Measurements from ENCODE around the gene KLHL6. TPM values are rescaled to one million over a fixed set of nuclear protein-coding genes. Genes with fewer than 3 reads are reported as not detected.

Gene KLHL6
- total and polyA plus RNA-seq, 7 donors, result 0.12 to 1.3 (median 0.42) TPM

DNA sequence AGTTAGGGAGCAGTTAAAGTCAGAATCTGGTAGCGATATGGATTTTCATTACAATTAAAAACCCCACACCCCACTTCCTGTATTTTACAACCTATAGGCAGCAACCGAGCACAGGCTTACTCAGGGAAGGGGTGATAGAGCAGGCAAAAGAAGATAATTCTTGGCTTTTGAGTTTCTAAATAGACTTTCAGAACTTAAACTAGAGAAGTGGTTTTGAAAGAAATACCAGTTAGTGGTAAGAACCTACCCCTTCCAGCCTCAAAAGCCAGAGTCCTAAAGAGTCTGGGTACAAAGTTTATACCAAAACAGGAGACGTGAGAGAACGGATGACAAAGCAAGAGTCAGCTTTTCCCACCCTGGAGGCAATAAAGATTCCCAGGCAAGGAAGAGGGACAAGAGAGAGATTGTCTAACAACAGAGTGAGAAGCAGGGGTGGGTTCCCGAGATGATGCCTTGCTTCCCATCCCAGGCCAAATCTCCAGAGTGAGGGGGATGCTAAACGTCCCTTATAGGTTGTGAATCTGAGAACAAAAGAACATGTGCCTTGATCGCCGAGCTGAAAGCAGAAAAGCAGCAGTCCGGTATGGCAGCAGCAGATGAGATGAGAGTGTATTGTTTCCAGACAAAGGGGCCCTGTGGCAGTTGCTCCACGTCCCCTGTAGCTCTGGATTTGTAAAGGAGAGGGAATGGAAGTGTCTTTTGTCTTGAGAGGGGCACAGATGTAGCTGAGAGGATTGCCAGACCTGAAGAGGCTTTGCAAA is 36.8 kb downstream of the KLHL6 start:
- TF ChIP-seq, protein P1, sequence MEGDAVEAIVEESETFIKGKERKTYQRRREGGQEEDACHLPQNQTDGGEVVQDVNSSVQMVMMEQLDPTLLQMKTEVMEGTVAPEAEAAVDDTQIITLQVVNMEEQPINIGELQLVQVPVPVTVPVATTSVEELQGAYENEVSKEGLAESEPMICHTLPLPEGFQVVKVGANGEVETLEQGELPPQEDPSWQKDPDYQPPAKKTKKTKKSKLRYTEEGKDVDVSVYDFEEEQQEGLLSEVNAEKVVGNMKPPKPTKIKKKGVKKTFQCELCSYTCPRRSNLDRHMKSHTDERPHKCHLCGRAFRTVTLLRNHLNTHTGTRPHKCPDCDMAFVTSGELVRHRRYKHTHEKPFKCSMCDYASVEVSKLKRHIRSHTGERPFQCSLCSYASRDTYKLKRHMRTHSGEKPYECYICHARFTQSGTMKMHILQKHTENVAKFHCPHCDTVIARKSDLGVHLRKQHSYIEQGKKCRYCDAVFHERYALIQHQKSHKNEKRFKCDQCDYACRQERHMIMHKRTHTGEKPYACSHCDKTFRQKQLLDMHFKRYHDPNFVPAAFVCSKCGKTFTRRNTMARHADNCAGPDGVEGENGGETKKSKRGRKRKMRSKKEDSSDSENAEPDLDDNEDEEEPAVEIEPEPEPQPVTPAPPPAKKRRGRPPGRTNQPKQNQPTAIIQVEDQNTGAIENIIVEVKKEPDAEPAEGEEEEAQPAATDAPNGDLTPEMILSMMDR (IDR thresholded peaks at IDR 0.05), result no peak
- Histone ChIP-seq H3K4me3 (no peak overlapping the region), H3K27me3 (ENCODE audit: insufficient read depth in 3 of 3, low read length in 2 of 3) (no peaks in the 10 kb centered on the region), H3K36me3 (ENCODE audit: insufficient read depth in 1 of 2, low read depth in 1 of 2) (no peaks in the 10 kb centered on the region), H3K4me1 (peaks cover 5% of the 10 kb centered on the region), H3K27ac (no peak overlapping the region), H3K9me3 (no peaks in the 10 kb centered on the region)
- intact Hi-C loops (cut with DNase I), result no loop called here
- whole genome bisulfite sequencing, 3 donors, result 74 to 78% (median 78%) methylated on average over 10 of the region's 10 CpGs
- no peak for ATAC-seq
- DNase-seq, result no peak

DNA sequence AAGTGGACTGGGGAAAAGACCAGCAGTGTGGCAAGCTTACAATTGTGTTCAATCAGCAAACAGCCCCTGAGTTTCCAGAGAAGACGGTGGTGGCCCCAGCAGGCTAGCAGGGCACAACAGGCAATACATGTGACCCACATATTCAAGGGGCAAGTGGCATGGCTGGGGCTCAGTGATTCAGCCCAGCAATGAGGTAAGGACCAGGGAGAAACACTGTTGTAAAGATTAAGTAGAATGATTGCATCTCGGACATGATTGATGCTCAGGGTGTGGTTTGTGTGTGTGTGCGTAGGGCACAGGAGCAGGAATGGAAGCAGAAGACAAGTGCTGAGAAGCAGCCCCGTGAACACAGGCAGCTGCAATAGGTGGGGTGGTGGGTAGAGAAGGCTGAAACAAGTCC is 37.9 kb downstream of the KLHL6 start:
- WGBS, 3 donors, result 87 to 93% (median 92%) methylated on average over 4 of the region's 4 CpGs
- intact Hi-C loops (cut with DNase I), result no loop called here

DNA sequence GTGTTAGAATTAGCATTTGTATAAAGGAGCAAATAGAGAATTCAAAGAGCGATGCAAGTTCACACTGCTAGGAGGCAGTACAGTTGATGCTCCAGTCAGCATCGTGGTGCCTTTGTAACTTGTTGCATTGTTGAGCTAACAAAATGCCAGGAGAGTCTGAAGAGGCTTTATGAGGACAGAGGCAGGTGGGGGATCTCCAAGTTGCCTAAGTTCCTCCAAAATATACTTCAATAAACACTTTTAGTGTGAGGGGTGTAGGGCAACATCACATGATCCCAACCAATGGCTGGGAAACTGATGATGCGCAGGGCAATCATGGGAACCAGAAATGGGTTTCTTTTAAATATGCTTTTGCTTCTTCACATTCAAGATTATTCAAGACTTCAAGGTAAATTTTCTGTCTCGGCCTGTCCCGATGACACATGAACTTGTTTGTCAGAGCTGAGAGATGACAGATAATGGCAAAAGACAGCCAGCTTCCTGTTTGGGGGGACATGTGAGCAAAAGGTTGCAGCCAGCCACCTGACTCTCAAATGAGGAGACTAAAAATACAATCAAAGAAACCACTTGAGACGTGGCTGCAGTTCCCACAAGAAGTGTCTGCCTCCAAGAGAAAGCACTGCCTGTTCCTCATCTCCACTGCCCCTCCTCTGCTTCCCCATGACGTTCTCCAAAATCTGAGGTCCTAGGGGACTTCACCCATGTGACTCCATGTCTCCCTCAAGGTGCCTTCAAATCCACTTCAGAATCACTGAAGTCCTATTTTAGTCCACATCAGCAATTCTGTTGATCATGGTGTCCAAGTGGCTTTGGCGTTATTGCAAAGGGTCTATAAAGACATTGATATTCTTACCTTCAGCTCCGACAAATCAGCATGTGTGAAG is 39.3 kb downstream of the KLHL6 start:
- Histone ChIP-seq H3K4me3 (no peak overlapping the region), H3K27me3 (ENCODE audit: insufficient read depth in 3 of 3, low read length in 2 of 3) (no peaks in the 10 kb centered on the region), H3K4me1 (peaks cover 25% of the 10 kb centered on the region), H3K27ac (no peak overlapping the region), H3K9me3 (no peaks in the 10 kb centered on the region), H3K36me3 (ENCODE audit: insufficient read depth in 1 of 2, low read depth in 1 of 2) (no peaks in the 10 kb centered on the region)
- WGBS, 3 donors, result 58 to 74% (median 66%) methylated on average over 9 of the region's 9 CpGs
- DNase-seq (no peak), ATAC-seq (no peak)
- TF ChIP-seq, protein P1 (IDR thresholded peaks at IDR 0.05), result no peak
- intact Hi-C loops (cut with DNase I), result no loop called here

More for the DNA sequence above, 37.9 kb downstream of the KLHL6 start:
- no peaks in the 10 kb centered on the region for H3K27me3 ChIP-seq (ENCODE audit: insufficient read depth in 3 of 3, low read length in 2 of 3)
- H3K36me3 ChIP-seq (ENCODE audit: insufficient read depth in 1 of 2, low read depth in 1 of 2), result no peaks in the 10 kb centered on the region
- no peak overlapping the region for H3K4me3 ChIP-seq
- H3K27ac ChIP-seq, result no peak overlapping the region
- TF ChIP-seq, protein P1 (IDR thresholded peaks at IDR 0.05), result no peak
- peaks cover 11% of the 10 kb centered on the region for H3K4me1 ChIP-seq
- no peaks in the 10 kb centered on the region for H3K9me3 ChIP-seq
- ATAC-seq (no peak), DNase-seq (no peak)

DNA sequence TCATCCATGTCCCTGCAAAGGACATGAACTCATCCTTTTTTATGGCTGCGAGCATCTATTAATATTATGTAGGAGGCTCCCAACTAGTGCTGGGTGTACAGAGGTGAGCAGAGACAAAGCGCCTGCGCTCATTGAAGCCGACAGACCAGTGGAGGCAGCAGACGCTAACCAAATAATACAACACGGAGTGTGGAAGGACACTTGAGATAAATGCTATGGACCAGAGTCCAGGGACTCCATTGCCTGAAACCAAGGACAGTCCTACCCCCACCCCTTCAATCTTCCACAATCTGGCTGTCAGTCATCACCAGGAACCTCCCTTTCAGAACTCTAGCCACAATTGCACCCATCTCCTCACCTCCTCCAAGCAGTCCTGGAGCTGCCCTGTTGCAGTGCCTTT is 41.5 kb downstream of the KLHL6 start:
- Histone ChIP-seq H3K27me3 (ENCODE audit: insufficient read depth in 3 of 3, low read length in 2 of 3) (no peaks in the 10 kb centered on the region), H3K4me3 (no peak overlapping the region), H3K4me1 (peaks cover 27% of the 10 kb centered on the region), H3K9me3 (no peaks in the 10 kb centered on the region), H3K36me3 (ENCODE audit: insufficient read depth in 1 of 2, low read depth in 1 of 2) (no peaks in the 10 kb centered on the region), H3K27ac (no peak overlapping the region)
- intact Hi-C loops (cut with DNase I), result no loop called here
- 95 to 97% (median 96%) methylated on average over 6 of the region's 6 CpGs for WGBS, 3 donors
- no peak for ATAC-seq
- TF ChIP-seq, protein P1 (IDR thresholded peaks at IDR 0.05), result no peak
- no peak for DNase-seq
